Mucosa of descending colon (tissue), 3 donors: ENCODE data around the gene TSPAN5. TPM values are rescaled to one million over a fixed set of nuclear protein-coding genes. Genes with fewer than 3 reads are reported as not detected.

ENCODE experiments used
- ATAC-seq: fragments of 200-7000 bp; cut with Tn5 transposase; one replicate; pipeline ENCODE4 v1.9.1; 2020; ENCODE audit warnings: mild to moderate bottlenecking, moderate library complexity
- DNase-seq, 3 donors: peaks; one replicate each; pipeline ENCODE4 v3.0.0-alpha.2; 2020
- H3K36me3 ChIP-seq: fragments of 200-600 bp; one replicate; pipeline ENCODE4 v1.8.0; 2021; ENCODE audit warnings: low read depth, mild to moderate bottlenecking
- H3K4me1 ChIP-seq: fragments of 200-600 bp; one replicate; pipeline ENCODE4 v1.8.0; 2021; ENCODE audit warnings: low read depth, mild to moderate bottlenecking
- H3K4me3 ChIP-seq: fragments of 200-600 bp; one replicate; pipeline ENCODE4 v1.8.0; 2021; ENCODE audit warnings: mild to moderate bottlenecking
- H3K9me3 ChIP-seq: fragments of 200-600 bp; one replicate; pipeline ENCODE4 v1.8.0; 2021; ENCODE audit warnings: mild to moderate bottlenecking
- intact Hi-C, 2 donors: fragments of 100-400 bp; cut with DNase I in 1 of 2; cut with micrococcal nuclease in 1 of 2; formaldehyde crosslinking; loops; one replicate each; pipeline versions ENCODE4 v1.11.0 to v1.11.1; 2022; cut with DNase I, micrococcal nuclease
- total RNA-seq, 3 donors: library from RNA; stranded (reverse); fragmentation: NEBNext Ultra II Directional in 2 of 3; extraction: Animal tissue kit (Norgen Biotek cat#: 25700) in 2 of 3; gene quantifications; one replicate each; pipeline versions ENCODE4 v1.2.1 to v1.2.4, GENCODE V29; 2021 to 2023
- TF ChIP-seq, protein P1 (sequence below): fragments of 200-600 bp; IDR thresholded peaks from one replicate; pipeline ENCODE4 v1.8.0; 2022; ENCODE audit warnings: antibody characterized with exemption, mild to moderate bottlenecking
- donor health status: DM: no; HTN: no; CAD: no; lungs with moderate emphysema.
- donor health status: DM: no; HTN: no; CAD: no.
- donor health status: DM: no; HTN: yes; CAD: no.

TSPAN5 gene
- total RNA-seq, 3 donors from 2014 or later, result 3.9 to 11.8 (median 4.9) TPM

GRCh38 chr4:98505992-98506391, 152.4 kb downstream of the TSPAN5 start:
- no peak for DNase-seq
- Histone ChIP-seq H3K36me3 (no peaks in the 10 kb centered on the region), H3K4me3 (no peak overlapping the region), H3K4me1 (no peaks in the 10 kb centered on the region), H3K9me3 (no peaks in the 10 kb centered on the region)
- TF ChIP-seq, protein P1, sequence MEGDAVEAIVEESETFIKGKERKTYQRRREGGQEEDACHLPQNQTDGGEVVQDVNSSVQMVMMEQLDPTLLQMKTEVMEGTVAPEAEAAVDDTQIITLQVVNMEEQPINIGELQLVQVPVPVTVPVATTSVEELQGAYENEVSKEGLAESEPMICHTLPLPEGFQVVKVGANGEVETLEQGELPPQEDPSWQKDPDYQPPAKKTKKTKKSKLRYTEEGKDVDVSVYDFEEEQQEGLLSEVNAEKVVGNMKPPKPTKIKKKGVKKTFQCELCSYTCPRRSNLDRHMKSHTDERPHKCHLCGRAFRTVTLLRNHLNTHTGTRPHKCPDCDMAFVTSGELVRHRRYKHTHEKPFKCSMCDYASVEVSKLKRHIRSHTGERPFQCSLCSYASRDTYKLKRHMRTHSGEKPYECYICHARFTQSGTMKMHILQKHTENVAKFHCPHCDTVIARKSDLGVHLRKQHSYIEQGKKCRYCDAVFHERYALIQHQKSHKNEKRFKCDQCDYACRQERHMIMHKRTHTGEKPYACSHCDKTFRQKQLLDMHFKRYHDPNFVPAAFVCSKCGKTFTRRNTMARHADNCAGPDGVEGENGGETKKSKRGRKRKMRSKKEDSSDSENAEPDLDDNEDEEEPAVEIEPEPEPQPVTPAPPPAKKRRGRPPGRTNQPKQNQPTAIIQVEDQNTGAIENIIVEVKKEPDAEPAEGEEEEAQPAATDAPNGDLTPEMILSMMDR, result no peak
- intact Hi-C loops, result no loop called here
- no peak for ATAC-seq

DNA sequence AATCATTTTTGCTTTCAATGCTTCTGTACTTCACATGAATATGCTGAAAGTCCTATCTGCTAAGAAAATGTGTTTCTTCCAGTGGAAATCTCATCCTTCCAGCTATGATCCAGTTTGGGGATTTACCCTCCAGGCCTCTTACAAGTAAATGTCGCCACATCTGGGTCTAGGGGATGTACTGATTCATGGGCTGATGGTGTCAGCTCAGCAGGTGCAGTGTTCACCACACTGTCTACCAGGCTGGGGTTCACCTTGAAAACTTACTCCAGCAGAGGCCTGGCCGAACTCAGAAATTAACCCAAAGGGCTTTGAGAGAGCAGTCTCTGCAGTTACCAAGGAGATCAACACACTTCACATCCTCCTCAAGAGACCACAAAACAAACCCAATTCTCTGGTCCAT, 154.3 kb downstream of the TSPAN5 start:
- no peaks in the 10 kb centered on the region for H3K4me1 ChIP-seq
- DNase-seq, result no peak
- no peaks in the 10 kb centered on the region for H3K9me3 ChIP-seq
- H3K4me3 ChIP-seq, result no peak overlapping the region
- ATAC-seq, result no peak
- TF ChIP-seq, protein P1, result no peak
- intact Hi-C loops, result no loop called here
- H3K36me3 ChIP-seq, result no peaks in the 10 kb centered on the region

- intact Hi-C loops, result no loop called here
- ATAC-seq (no peak), DNase-seq (no peak)
- no peaks in the 10 kb centered on the region for H3K36me3 ChIP-seq
- no peak overlapping the region for H3K4me3 ChIP-seq
- TF ChIP-seq, protein P1, result no peak
- H3K9me3 ChIP-seq, result no peaks in the 10 kb centered on the region
- no peaks in the 10 kb centered on the region for H3K4me1 ChIP-seq
Measured at GRCh38 chr4:98503676-98504075, 154.7 kb downstream of the TSPAN5 start.

DNA sequence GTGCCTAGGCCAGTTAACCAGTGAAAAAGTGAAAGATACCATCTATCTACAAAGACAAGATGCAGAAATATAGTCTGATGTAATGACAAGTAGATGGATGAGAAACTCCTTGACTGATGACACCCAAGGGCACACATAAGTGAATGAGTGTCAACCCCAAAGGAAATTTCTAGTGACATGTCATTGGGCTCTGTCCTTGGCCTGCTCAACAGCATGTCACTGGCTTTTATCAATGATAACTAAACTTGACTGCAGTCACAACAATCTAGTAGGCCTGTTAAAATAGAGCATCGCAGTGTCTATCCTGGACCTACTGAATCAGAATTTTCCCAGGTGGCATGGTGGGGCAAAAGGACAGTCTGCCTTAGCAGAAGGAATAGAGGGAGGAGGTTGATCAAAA, 155.8 kb downstream of the TSPAN5 start:
- no peak overlapping the region for H3K4me3 ChIP-seq
- intact Hi-C loops, result no loop called here
- ATAC-seq (no peak), DNase-seq (no peak)
- TF ChIP-seq, protein P1, result no peak
- no peaks in the 10 kb centered on the region for H3K4me1 ChIP-seq
- no peaks in the 10 kb centered on the region for H3K9me3 ChIP-seq
- H3K36me3 ChIP-seq, result no peaks in the 10 kb centered on the region

DNA sequence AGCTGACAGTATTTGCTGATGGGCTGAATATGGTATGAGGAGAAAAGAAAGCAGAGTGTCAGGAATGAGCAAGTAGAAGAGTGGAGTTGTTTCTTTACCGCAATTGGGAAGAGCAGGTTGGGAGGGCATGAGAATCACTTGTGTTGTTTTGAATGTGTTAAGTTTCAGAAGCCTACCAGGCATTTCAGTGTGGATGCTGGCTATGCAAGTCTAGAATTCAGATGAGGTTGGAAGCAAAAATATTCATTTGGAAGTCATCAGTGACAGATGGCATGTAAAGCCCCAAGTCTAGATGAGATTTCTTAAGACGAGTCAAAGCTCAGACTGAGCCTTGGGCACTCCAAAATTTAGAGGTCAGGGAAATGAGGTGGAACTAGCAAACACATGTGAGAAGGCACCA, 156.4 kb downstream of the TSPAN5 start:
- intact Hi-C loops, result no loop called here
- H3K4me3 ChIP-seq, result no peak overlapping the region
- no peaks in the 10 kb centered on the region for H3K9me3 ChIP-seq
- H3K4me1 ChIP-seq, result no peaks in the 10 kb centered on the region
- H3K36me3 ChIP-seq, result no peaks in the 10 kb centered on the region
- TF ChIP-seq, protein P1, result no peak
- ATAC-seq (no peak), DNase-seq (no peak)

DNA sequence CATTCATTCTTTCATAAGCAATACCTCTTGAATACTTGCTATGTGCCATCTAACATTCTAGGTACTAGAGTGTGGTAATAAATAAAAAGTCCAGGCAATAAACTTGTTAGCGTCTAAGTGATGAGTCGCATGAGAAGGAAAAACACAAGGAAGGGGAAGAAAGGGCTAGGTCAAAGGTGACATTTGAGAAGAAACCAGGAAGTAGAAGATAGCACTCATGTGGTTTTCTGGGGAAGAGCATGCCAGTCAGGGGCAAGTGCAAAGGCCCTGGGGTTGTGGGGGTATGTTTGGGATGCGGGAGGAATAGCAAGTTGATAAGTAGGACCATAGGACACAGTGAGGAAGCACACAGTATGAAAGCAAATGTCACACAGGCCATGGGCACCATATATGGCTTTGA, 157.0 kb downstream of the TSPAN5 start:
- Histone ChIP-seq H3K4me1 (no peaks in the 10 kb centered on the region), H3K4me3 (no peak overlapping the region), H3K9me3 (no peaks in the 10 kb centered on the region), H3K36me3 (no peaks in the 10 kb centered on the region)
- TF ChIP-seq, protein P1, result no peak
- intact Hi-C loops, result no loop called here
- no peak for ATAC-seq
- no peak for DNase-seq
